GM12878 (cell line): ENCODE results near the gene CEP126. TPM values are rescaled to one million over a fixed set of nuclear protein-coding genes. Genes with fewer than 3 reads are reported as not detected.

Experiments used
- ATAC-seq: fragments of 200-7000 bp; cut with Tn5 transposase; 3 replicates; pipeline ENCODE4 v1.9.1; 2020; ENCODE audit warnings: mild to moderate bottlenecking, moderate library complexity
- BruUV-seq: library from RNA; stranded (reverse); fragments of 400-500 nt; replicated peaks from 2 replicates; lab custom pipeline; 2021; lab: Mats Ljungman, UMichigan
- CTCF ChIA-PET: fragments of 300-600 bp; sonication (Branson Sonifier 250); formaldehyde crosslinking; extraction: SDS; loops from one replicate; lab custom pipeline; 2021; ENCODE audit warnings: inconsistent platforms; lab: Yijun Ruan, JAX
- POLR2A ChIA-PET: fragments of 350-600 bp; formaldehyde crosslinking; extraction: SDS; loops from one replicate; lab custom pipeline; 2021; ENCODE audit warnings: inconsistent platforms; lab: Charles Lee
- RAD21 ChIA-PET: fragments of 300-600 bp; sonication (Branson Sonifier 250); formaldehyde crosslinking; loops from one replicate; lab custom pipeline; 2023; ENCODE audit warnings: antibody characterized with exemption; ENCODE audit not compliant: unreplicated experiment; lab: Charles Lee
- SMC1A ChIA-PET: fragments of 300-600 bp; sonication (Branson Sonifier 250); formaldehyde crosslinking; loops from one replicate; lab custom pipeline; 2023; ENCODE audit not compliant: unreplicated experiment, uncharacterized antibody; lab: Charles Lee
- DNase-seq: peaks from one replicate; pipeline ENCODE4 v3.0.0-alpha.2; 2011; ENCODE audit warnings: low read depth, low spot score
- FAIRE-seq: peaks from 3 replicates; lab custom pipeline; 2011; peaks lifted over from hg19 to GRCh38; lab: Jason Lieb, UNC
- H2AFZ ChIP-seq: 2 replicates; pipeline ENCODE4 v1.6.0; 2011; ENCODE audit warnings: low read depth, low read length, control low read depth; ENCODE audit not compliant: control insufficient read depth
- H3K27ac ChIP-seq: 2 replicates; pipeline ENCODE4 v1.5.1; 2011; ENCODE audit warnings: control low read depth; ENCODE audit not compliant: control insufficient read depth, insufficient read depth
- H3K27me3 ChIP-seq, 2 experiments: replicated peaks in 1 of 2; 2 replicates each; pipeline versions ENCODE4 v1.6.0 to v1.6.1; 2011; ENCODE audit warnings: low read length in 1 of 2; ENCODE audit not compliant: control insufficient read depth in 2 of 2, insufficient read depth in 2 of 2
- H3K36me3 ChIP-seq, 2 experiments: 2 replicates each; pipeline ENCODE4 v1.5.1; 2011; ENCODE audit warnings: low read length in 1 of 2; ENCODE audit not compliant: control insufficient read depth in 2 of 2, insufficient read depth in 2 of 2
- H3K4me1 ChIP-seq: 2 replicates; pipeline ENCODE4 v1.6.1; 2011; ENCODE audit warnings: mild to moderate bottlenecking, low read length, moderate library complexity, mixed read lengths; ENCODE audit not compliant: control insufficient read depth, insufficient read depth
- H3K4me2 ChIP-seq: 2 replicates; pipeline ENCODE4 v1.6.0; 2011; ENCODE audit warnings: control low read depth; ENCODE audit not compliant: control insufficient read depth, insufficient read depth
- H3K4me3 ChIP-seq: fragments of 200-600 bp; sonication (generic); 2 replicates; pipeline ENCODE4 v1.5.1; 2016
- H3K79me2 ChIP-seq: 2 replicates; pipeline ENCODE4 v1.6.0; 2011; ENCODE audit warnings: low read length; ENCODE audit not compliant: control insufficient read depth, insufficient read depth
- H3K9ac ChIP-seq: 2 replicates; pipeline ENCODE4 v1.8.0; 2011; ENCODE audit warnings: low read length, control low read depth, mixed read lengths; ENCODE audit not compliant: control insufficient read depth, insufficient read depth
- H3K9me3 ChIP-seq: replicated peaks from 3 replicates; pipeline ENCODE4 v1.5.1; 2011; ENCODE audit warnings: mild to moderate bottlenecking, low read length; ENCODE audit not compliant: control insufficient read depth, insufficient read depth
- H4K20me1 ChIP-seq: 2 replicates; pipeline ENCODE4 v1.6.0; 2011; ENCODE audit not compliant: control insufficient read depth, insufficient read depth
- ATF7 ChIP-seq: fragments of 450-650 bp; IDR thresholded peaks from 2 replicates; pipeline ENCODE4 v1.6.1; 2016; ENCODE audit warnings: low read depth, mild to moderate bottlenecking
- ESRRA ChIP-seq: IDR thresholded peaks from 2 replicates; pipeline ENCODE4 v1.6.1; 2012; ENCODE audit warnings: mild to moderate bottlenecking, low read length, improper control_type of control experiment
- HDAC2 ChIP-seq: fragments of 200-600 bp; sonication (generic); IDR thresholded peaks from 2 replicates; pipeline ENCODE4 v1.6.1; 2017
- MTA2 ChIP-seq: fragments of 450-650 bp; IDR thresholded peaks from 2 replicates; pipeline ENCODE4 v1.6.1; 2016; ENCODE audit warnings: low read depth, mild to moderate bottlenecking, moderate library complexity
- POLR2AphosphoS5 ChIP-seq: IDR thresholded peaks from 2 replicates; pipeline ENCODE4 v1.6.1; 2011; ENCODE audit warnings: mild to moderate bottlenecking, low read length, inconsistent platforms
- RELA ChIP-seq: fragments of 450-650 bp; IDR thresholded peaks from 2 replicates; pipeline ENCODE4 v1.8.0; 2014; ENCODE audit warnings: borderline replicate concordance; ENCODE audit not compliant: partially characterized antibody
- RFX5 ChIP-seq: IDR thresholded peaks from 2 replicates; pipeline ENCODE4 v1.6.1; 2011; ENCODE audit warnings: low read depth, low read length, improper control_type of control experiment
- SIX5 ChIP-seq: IDR thresholded peaks from 2 replicates; pipeline ENCODE4 v1.6.1; 2011; ENCODE audit warnings: mild to moderate bottlenecking, low read depth, low read length, moderate library complexity; ENCODE audit not compliant: severe bottlenecking
- TARDBP ChIP-seq: IDR thresholded peaks from 2 replicates; pipeline ENCODE4 v1.6.1; 2016; ENCODE audit warnings: borderline replicate concordance
- ZNF592 ChIP-seq: fragments of 450-650 bp; IDR thresholded peaks from 2 replicates; pipeline ENCODE4 v1.6.1; 2017; ENCODE audit warnings: mild to moderate bottlenecking, moderate library complexity
- in situ Hi-C: fragments of 300-500 bp; cut with MboI; formaldehyde crosslinking; loops from 9 replicates; pipeline ENCODE4 v1.14.3; 2018; ENCODE audit warnings: mixed read lengths
- intact Hi-C: fragments of 100-400 bp; cut with micrococcal nuclease; formaldehyde crosslinking; loops from one replicate; pipeline ENCODE4 v1.14.2; 2022; ENCODE audit not compliant: unreplicated experiment
- polyA plus RNA-seq, 11 experiments: library from polyadenylated mRNA; depleted of rRNA in 4 of 11; unstranded in 6 of 11; stranded (reverse) in 5 of 11; fragments of >200 nt; fragmentation: Nextera tagmentation in 4 of 11; fragmentation: Illumina TruSeq in 1 of 11; extraction: Ambion mirVana in 4 of 11; extraction: Trizol in 1 of 11; gene quantifications; 1 replicate in 1 of 11; 2 replicates in 10 of 11; pipeline versions ENCODE4 v1.2.1 to v1.2.3, GENCODE V29; 2011 to 2016; ENCODE audit warnings: inconsistent platforms in 2 of 11, missing spikeins in 2 of 11, low read depth in 1 of 11
- total RNA-seq, 4 experiments: library from RNA; depleted of rRNA in 3 of 4; stranded (reverse); fragments of >200 nt in 3 of 4; fragmentation: Illumina TruSeq in 1 of 4; extraction: Trizol in 1 of 4; gene quantifications; 2 replicates each; pipeline versions ENCODE4 v1.2.1 to v1.2.3, GENCODE V29; 2013 to 2021
- TF ChIP-seq, protein P1 (sequence below): fragments of 450-650 bp; IDR thresholded peaks from 2 replicates; pipeline ENCODE4 v1.6.1; 2017; ENCODE audit warnings: low read depth, mild to moderate bottlenecking, moderate library complexity

The CEP126 gene
- total and polyA plus RNA-seq, 10 of the 15 experiments (the other 5 are each of a cell fraction or from before 2014, with no cell fraction given) = 0.01 TPM; not detected in 8

- in situ Hi-C loops (loop anchor here (10.0 kb wide), 1 partner anchor 139 kb away; no protein-coding TSS in a partner anchor), intact Hi-C loops (no loop called here)
- Histone ChIP-seq H3K79me2 (no peaks in the 10 kb centered on the region), H3K9me3 (no peaks in the 10 kb centered on the region), H3K4me1 (no peaks in the 10 kb centered on the region), H3K4me2 (no peak overlapping the region), H2AFZ (no peak overlapping the region), H3K27ac (no peak overlapping the region), H4K20me1 (no peaks in the 10 kb centered on the region), H3K9ac (no peak overlapping the region), H3K27me3 (no peaks in the 10 kb centered on the region), H3K4me3 (no peak overlapping the region), H3K36me3 (no peaks in the 10 kb centered on the region)
- no peak for FAIRE-seq
- CTCF ChIA-PET = interaction anchor here (0.9 to 1.2 kb wide), 3 partner anchors 24 to 157 kb away, joined by 3 to 4 read pairs (median 3); no protein-coding TSS in a partner anchor
- RAD21 ChIA-PET = interaction anchor here (0.6 kb wide), 1 partner anchor 144 kb away, joined by 3 read pairs; no protein-coding TSS in a partner anchor
- SMC1A ChIA-PET = interaction anchor here (0.9 kb wide), 1 partner anchor 12 kb away, joined by 3 read pairs; no protein-coding TSS in a partner anchor
- POLR2A ChIA-PET = no interaction called here
- ATAC-seq = no peak
- TF ChIP-seq MTA2 (no peak), ZNF592 (no peak), RELA (no peak), HDAC2 (no peak), SIX5 (no peak), RFX5 (no peak), TARDBP (no peak), ATF7 (no peak), POLR2AphosphoS5 (no peak), ESRRA (no peak)
- TF ChIP-seq, protein P1, sequence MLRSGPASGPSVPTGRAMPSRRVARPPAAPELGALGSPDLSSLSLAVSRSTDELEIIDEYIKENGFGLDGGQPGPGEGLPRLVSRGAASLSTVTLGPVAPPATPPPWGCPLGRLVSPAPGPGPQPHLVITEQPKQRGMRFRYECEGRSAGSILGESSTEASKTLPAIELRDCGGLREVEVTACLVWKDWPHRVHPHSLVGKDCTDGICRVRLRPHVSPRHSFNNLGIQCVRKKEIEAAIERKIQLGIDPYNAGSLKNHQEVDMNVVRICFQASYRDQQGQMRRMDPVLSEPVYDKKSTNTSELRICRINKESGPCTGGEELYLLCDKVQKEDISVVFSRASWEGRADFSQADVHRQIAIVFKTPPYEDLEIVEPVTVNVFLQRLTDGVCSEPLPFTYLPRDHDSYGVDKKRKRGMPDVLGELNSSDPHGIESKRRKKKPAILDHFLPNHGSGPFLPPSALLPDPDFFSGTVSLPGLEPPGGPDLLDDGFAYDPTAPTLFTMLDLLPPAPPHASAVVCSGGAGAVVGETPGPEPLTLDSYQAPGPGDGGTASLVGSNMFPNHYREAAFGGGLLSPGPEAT = no peak
- no TSS peak for BruUV-seq
- no peak for DNase-seq
These were observed 89.4 kb downstream of the CEP126 start for GRCh38 chr11:102004220-102004619.
